ENCODE results near the gene LHX8.

The LHX8 gene

DNA sequence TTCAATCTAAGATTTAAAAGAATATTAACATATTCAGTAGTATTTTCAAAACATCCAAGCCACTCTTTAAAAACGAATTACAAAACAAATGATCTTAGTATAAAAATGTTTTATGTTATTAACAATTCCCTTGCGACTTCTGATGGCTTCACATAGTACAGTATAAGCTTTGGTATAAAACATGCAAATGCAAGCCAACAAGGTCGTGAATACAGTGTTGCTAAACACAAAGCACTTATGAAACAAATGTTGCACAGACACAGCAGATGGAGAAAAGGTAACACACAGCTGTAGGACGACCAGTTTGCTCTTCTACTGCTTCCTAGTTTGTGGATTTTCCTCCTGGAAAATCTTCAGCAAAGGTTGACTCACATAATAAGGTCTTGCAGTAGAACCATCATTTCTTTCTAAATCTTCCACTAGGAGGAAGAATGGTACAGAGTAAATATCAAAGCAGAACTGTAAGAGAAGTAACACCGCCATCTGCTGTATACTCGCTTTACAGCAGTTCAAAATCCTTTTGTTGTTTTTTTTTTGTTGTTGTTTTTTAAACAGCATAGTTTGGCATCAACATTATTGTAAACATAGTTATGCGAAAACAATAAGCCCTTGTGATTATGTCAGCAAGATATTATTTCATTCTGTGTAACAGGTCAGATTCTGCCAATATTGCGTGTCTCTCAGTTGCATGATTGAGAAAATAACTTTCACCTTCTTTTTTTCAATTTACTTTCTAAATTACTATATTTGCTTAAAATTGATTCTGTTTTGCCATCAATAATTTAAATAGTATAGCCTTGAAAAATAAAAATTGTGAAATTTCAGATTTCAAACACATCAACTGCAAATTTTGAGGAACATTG, 69.5 kb downstream of the LHX8 start:
- TF ChIP-seq, protein P1, sequence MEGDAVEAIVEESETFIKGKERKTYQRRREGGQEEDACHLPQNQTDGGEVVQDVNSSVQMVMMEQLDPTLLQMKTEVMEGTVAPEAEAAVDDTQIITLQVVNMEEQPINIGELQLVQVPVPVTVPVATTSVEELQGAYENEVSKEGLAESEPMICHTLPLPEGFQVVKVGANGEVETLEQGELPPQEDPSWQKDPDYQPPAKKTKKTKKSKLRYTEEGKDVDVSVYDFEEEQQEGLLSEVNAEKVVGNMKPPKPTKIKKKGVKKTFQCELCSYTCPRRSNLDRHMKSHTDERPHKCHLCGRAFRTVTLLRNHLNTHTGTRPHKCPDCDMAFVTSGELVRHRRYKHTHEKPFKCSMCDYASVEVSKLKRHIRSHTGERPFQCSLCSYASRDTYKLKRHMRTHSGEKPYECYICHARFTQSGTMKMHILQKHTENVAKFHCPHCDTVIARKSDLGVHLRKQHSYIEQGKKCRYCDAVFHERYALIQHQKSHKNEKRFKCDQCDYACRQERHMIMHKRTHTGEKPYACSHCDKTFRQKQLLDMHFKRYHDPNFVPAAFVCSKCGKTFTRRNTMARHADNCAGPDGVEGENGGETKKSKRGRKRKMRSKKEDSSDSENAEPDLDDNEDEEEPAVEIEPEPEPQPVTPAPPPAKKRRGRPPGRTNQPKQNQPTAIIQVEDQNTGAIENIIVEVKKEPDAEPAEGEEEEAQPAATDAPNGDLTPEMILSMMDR (IDR thresholded peaks at IDR 0.05; ENCODE audit: low read length, missing control alignments): peak; percentile 83
- DNase-seq (ENCODE audit: low read depth): peak; percentile 69
- no peak overlapping the region for H3K4me3 ChIP-seq (replicated peaks; ENCODE audit: low read depth, low read length)

DNA sequence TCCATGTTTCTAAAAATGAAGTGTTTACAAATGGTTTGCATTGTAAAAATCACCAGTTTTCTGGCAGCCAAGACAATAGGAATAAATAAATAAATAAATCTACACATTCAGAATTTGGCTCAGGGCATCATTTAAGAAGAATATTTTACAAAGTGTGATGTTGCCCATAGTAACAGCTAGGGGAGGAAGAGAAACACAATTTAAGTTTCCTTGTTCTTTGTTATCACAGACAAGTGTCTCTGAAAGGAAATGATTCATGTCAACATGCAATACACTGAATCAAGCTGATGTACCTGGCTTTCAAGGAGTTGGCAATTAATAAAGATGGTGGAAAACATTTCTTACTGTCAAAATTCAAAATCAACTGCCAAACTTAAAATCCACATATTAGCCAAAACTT, 74.7 kb downstream of the LHX8 start:
- TF ChIP-seq, protein P1 (IDR thresholded peaks at IDR 0.05; ENCODE audit: low read length, missing control alignments): no peak
- H3K4me3 ChIP-seq (replicated peaks; ENCODE audit: low read depth, low read length): no peak overlapping the region
- no peak for DNase-seq (ENCODE audit: low read depth)

Measured in fibroblast of pulmonary artery (primary cell).